Suprapubic skin (tissue), 3 donors: ENCODE data around the gene TMEM214.

Experiments used
- CTCF ChIP-seq, 2 donors: fragments of 200-600 bp in 1 of 2; fragments of 450-650 bp in 1 of 2; sonication (generic) in 1 of 2; IDR thresholded peaks; one replicate each; pipeline ENCODE4 v1.5.1; 2016 to 2019; ENCODE audit warnings: antibody characterized with exemption in 2 of 2, mild to moderate bottlenecking in 1 of 2, moderate library complexity in 1 of 2
- POLR2A ChIP-seq, 2 donors: fragments of 450-650 bp; IDR thresholded peaks; one replicate each; pipeline ENCODE4 v1.6.1; 2017; ENCODE audit warnings: antibody characterized with exemption in 2 of 2, mild to moderate bottlenecking in 2 of 2, moderate library complexity in 2 of 2

GRCh38 chr2:27088634-27089033 is 55.9 kb downstream of the TMEM214 start:
- TF ChIP-seq CTCF (IDR thresholded peaks at IDR 0.05) (no peak), POLR2A (IDR thresholded peaks at IDR 0.05) (no peak)
